IPS DF 6.9 (cell line): ENCODE measurements around the gene BCAM.
"Not testable (repeated sequence)": the region's sequence is repeated elsewhere in the genome, so short reads cannot be mapped to it uniquely, and the experiment has no call there.

Source experiments
- DNase-seq: peaks from one replicate; pipeline ENCODE4 v3.0.0-alpha.2; 2013; ENCODE audit warnings: low read depth, low spot score
- H3K27ac ChIP-seq: one replicate; pipeline ENCODE4 v1.5.1; 2013; ENCODE audit warnings: low read length, control low read depth
- H3K27me3 ChIP-seq: 2 replicates; pipeline ENCODE4 v1.6.1; 2013; ENCODE audit warnings: mild to moderate bottlenecking, low read length; ENCODE audit not compliant: control insufficient read depth, insufficient read depth
- H3K36me3 ChIP-seq: 2 replicates; pipeline ENCODE4 v1.6.1; 2013; ENCODE audit warnings: low read length; ENCODE audit not compliant: control insufficient read depth, insufficient read depth
- H3K4me1 ChIP-seq: 2 replicates; pipeline ENCODE4 v1.6.1; 2013; ENCODE audit warnings: low read length; ENCODE audit not compliant: control insufficient read depth, insufficient read depth
- H3K4me3 ChIP-seq: 2 replicates; pipeline ENCODE4 v1.5.1; 2013; ENCODE audit warnings: mild to moderate bottlenecking, low read length
- H3K9me3 ChIP-seq: 2 replicates; pipeline ENCODE4 v1.6.1; 2013; ENCODE audit warnings: low read length, inconsistent platforms; ENCODE audit not compliant: control insufficient read depth, insufficient read depth
- WGBS: extraction: QIAGEN DNeasy Blood & Tissue Kit; methylation state at CpG from one replicate; pipeline ENCODE4 v1.1.7; 2013; ENCODE audit warnings: mixed read lengths, missing lambda C conversion rate; ENCODE audit not compliant: insufficient read length, insufficient coverage; 5-methylcytosine and 5-hydroxymethylcytosine counted together

BCAM gene

DNA sequence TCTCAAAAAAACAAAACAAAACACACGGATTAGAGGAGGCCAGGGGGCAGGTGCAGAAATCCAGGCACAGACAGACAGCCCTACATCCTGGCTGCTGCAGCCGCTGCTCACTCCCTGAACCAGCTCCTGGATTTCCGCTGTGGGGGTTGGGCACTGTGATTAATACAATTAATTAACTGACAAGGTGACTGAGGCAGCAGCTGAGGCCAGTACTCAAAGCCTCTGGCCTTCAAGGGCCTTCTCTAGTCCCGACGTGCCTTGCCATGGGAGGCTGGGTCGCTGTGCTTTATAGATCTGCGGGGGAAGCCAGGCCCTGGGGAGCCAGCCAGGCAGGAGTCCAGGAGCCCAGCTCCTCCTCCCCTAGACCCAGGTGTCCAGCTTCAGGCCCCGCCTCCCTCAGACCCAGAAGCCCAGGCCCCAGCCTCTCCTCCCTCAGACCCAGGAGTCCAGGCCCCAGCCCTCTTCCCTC, 41.8 kb downstream of the BCAM start:
- no peaks in the 10 kb centered on the region for H3K27me3 ChIP-seq
- H3K9me3 ChIP-seq: no peaks in the 10 kb centered on the region
- no peak for DNase-seq
- peaks cover 6% of the 10 kb centered on the region for H3K4me1 ChIP-seq
- no peak overlapping the region for H3K27ac ChIP-seq
- H3K36me3 ChIP-seq: 0 out of 2 replicates have a peak, but pooled peaks cover 4% of the 10 kb centered on the region
- no peak overlapping the region for H3K4me3 ChIP-seq
- WGBS: no CpG with 5 or more reads among the region's 8 CpGs

DNA sequence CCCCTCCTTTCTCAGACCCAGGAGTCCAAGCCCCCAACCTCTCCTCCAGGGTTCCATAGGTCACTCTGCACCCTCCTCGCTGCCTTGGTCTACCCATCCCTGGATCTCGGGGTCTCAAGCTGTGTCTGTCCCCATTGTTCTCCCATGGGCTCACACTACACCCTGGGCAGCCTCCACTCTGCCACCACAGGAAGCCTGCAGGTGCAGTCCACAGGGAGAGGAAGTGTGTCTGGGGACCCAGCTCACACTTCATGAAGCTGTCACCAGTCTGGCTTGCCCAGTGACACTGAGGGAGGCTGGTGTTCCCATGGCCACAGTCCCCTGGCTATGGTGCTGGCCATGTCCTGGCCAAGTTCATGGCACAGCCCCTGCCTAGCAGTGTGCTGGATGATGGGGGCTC, 42.5 kb downstream of the BCAM start:
- DNase-seq: no peak
- no peak overlapping the region for H3K4me3 ChIP-seq
- no peak overlapping the region for H3K27ac ChIP-seq
- H3K9me3 ChIP-seq: no peaks in the 10 kb centered on the region
- H3K27me3 ChIP-seq: no peaks in the 10 kb centered on the region
- 0 out of 2 replicates have a peak, but pooled peaks cover 4% of the 10 kb centered on the region for H3K36me3 ChIP-seq
- no CpG with 5 or more reads among the region's 2 CpGs for WGBS
- H3K4me1 ChIP-seq: peaks cover 6% of the 10 kb centered on the region

DNA sequence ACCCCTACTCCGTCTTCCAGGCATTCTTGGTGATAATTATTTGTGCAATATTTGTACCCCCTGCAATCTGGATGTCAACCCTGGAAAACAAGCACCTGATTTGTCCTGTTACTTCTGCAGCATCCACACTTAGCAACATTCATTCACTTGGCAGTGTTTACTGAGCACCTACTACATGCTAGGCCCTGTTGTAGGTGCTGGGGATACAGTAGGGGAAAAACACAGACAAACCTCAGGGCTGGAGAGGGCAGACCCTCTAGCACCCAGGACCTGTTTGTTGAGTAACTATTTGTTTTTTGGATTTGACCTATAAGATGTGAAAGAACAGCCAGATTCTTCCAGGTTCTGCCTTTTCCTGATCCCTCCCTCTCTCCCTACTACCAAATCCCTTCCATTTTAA, 46.7 kb downstream of the BCAM start:
- WGBS: no CpG with 5 or more reads among the region's 1 CpG
- H3K27ac ChIP-seq: no peak overlapping the region
- no peak overlapping the region for H3K4me3 ChIP-seq
- H3K36me3 ChIP-seq: peaks cover 7% of the 10 kb centered on the region; the same call in 1 of the 2 replicates
- no peaks in the 10 kb centered on the region for H3K27me3 ChIP-seq
- peaks cover 2% of the 10 kb centered on the region for H3K4me1 ChIP-seq
- DNase-seq: no peak
- H3K9me3 ChIP-seq: no peaks in the 10 kb centered on the region

DNA sequence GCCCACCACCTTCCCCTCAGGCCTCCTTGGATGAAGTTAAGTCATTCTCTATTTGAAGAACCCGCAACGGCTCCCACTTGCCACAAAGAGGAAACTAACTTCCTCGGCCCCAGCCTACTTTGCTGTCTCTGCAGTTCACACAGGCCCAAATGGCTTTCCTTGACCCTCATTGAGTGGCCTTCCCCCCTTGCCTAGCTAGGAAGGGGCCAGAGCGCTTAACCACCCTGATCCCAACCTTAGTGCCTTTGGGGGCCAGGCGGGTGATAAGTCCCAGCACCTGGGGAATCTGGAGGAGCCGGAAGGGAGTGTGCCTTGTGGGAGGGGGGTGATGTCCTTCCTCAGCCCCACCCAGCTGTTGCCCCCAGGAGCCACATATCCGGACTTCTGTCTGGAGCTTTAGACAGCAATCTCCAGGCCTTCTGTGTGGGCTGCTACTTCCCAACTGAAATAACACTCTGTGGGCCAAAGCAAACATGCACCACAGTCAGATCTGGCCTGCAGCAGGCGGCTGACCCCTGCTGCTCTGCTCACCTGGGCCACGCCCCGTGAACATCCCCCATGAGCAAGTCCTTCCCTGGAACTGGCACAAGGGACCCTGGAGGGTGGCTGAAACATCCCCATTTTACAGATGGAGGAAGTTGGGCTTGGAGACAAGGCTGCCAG, 47.6 kb downstream of the BCAM start:
- Histone ChIP-seq H3K9me3 (no peaks in the 10 kb centered on the region), H3K36me3 (peaks cover 5% of the 10 kb centered on the region; the same call in 1 of the 2 replicates), H3K27ac (no peak overlapping the region), H3K27me3 (no peaks in the 10 kb centered on the region), H3K4me3 (no peak overlapping the region), H3K4me1 (no peaks in the 10 kb centered on the region; the same call in 1 of the 2 replicates)
- no peak for DNase-seq
- WGBS: no CpG with 5 or more reads among the region's 10 CpGs

DNA sequence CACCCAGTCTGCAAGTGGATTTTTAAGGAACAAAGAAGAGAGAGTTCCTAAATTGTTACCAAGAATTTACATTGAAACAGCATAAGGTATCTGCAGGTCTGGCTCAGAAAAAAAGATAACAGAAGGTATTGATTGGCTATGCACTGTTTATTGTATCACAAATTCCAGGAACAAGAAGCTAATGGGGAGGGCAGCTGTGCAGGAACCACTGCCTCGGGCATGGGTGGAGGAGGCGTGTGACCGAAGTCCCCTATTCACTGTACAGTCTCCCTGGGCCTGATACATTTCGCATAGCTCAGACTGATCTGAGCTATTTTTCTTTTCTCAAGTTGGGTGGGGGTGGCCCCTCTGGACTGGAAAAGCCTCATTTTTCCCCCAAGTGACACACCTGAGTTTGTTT, 48.9 kb downstream of the BCAM start:
- no peaks in the 10 kb centered on the region for H3K27me3 ChIP-seq
- peaks cover 3% of the 10 kb centered on the region; the same call in 1 of the 2 replicates for H3K36me3 ChIP-seq
- H3K9me3 ChIP-seq: no peaks in the 10 kb centered on the region
- H3K4me3 ChIP-seq: no peak overlapping the region
- H3K27ac ChIP-seq: no peak overlapping the region
- DNase-seq: no peak
- WGBS: no CpG with 5 or more reads among the region's 4 CpGs
- H3K4me1 ChIP-seq: no peaks in the 10 kb centered on the region

DNA sequence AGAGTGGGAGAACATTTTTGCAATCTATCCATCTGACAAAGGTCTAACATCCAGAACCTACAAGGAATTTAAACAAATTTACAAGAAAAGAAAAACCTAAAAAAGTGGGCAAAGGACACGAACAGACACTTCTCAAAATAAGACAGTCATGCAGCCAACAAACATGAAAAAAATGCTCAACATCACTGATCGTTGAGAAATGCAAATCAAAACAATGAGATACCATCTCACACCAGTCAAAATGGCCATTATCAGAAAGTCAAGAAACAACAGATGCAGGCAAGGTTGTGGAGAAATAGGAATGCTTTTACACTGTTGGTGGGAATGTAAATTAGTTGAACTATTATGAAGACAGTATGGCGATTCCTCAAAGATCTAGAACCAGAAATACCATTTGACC, 52.7 kb downstream of the BCAM start:
- H3K27me3 ChIP-seq, H3K36me3 ChIP-seq, DNase-seq, H3K9me3 ChIP-seq, H3K4me3 ChIP-seq, H3K4me1 ChIP-seq, H3K27ac ChIP-seq: not testable (repeated sequence)
- WGBS: no CpG with 5 or more reads among the region's 3 CpGs

DNA sequence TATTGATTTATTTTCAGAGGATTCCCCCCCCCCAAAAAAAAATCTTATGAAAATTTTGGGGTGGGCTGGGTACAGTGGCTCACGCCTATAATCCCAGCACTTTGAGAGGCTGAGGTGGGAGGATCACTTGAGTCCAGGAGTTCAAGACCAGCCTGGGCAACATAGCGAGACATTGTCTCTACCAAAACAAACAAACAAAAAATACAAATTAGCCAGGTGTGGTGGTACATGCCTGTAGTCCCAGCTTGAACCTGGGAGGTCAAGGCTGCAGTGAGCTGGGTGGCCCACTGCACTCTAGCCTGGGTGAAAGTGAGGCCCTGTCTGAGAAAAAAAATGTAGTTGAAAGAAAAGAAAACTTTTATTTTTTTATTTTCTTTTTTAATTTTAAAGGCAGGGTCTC, 55.1 kb downstream of the BCAM start:
- Histone ChIP-seq H3K27me3 (no peaks in the 10 kb centered on the region), H3K9me3 (no peaks in the 10 kb centered on the region), H3K4me1 (no peaks in the 10 kb centered on the region), H3K27ac (no peak overlapping the region), H3K4me3 (no peak overlapping the region), H3K36me3 (peaks cover 13% of the 10 kb centered on the region)
- WGBS: no CpG with 5 or more reads among the region's 2 CpGs
- no peak for DNase-seq

DNA sequence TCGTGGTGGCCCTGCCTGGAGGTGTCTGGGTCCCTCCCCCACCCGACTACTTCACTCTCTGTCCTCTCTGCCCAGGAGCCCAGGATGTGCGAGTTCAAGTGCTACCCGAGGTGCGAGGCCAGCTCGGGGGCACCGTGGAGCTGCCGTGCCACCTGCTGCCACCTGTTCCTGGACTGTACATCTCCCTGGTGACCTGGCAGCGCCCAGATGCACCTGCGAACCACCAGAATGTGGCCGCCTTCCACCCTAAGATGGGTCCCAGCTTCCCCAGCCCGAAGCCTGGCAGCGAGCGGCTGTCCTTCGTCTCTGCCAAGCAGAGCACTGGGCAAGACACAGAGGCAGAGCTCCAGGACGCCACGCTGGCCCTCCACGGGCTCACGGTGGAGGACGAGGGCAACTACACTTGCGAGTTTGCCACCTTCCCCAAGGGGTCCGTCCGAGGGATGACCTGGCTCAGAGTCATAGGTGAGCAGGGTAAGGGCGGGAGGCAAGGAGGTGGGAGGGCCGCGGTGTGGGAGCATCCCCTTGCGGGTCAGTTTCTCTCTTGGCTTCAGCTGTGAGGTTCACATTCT, 56.4 kb downstream of the BCAM start:
- no peaks in the 10 kb centered on the region for H3K27me3 ChIP-seq
- H3K36me3 ChIP-seq: peaks cover 10% of the 10 kb centered on the region
- no peaks in the 10 kb centered on the region for H3K4me1 ChIP-seq
- H3K4me3 ChIP-seq: no peak overlapping the region
- DNase-seq: no peak
- WGBS: no CpG with 5 or more reads among the region's 27 CpGs
- H3K27ac ChIP-seq: no peak overlapping the region
- H3K9me3 ChIP-seq: no peaks in the 10 kb centered on the region

DNA sequence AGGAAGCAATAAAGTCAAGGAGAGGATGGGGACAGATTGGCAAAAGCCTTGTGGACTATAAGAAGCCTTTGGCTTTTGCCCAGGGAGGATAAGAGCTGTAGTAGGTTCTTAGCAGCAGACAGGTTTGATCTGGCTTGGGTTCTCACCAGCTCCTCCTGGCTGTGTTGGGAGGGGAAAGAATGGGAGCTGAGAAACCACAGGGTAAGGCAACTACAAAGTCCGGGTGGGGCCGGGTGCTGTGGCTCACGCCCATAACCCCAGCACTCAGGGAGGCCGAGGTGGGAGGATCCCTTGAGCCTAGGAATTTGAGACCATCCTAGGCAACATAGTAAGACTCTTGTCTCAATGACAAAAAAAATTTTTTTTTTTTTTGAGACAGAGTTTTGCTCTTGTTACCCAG, 57.8 kb downstream of the BCAM start:
- no peaks in the 10 kb centered on the region for H3K9me3 ChIP-seq
- H3K27me3 ChIP-seq: no peaks in the 10 kb centered on the region
- DNase-seq: no peak
- peaks cover 11% of the 10 kb centered on the region for H3K36me3 ChIP-seq
- no peaks in the 10 kb centered on the region for H3K4me1 ChIP-seq
- H3K27ac ChIP-seq: no peak overlapping the region
- no CpG with 5 or more reads among the region's 4 CpGs for WGBS
- no peak overlapping the region for H3K4me3 ChIP-seq

DNA sequence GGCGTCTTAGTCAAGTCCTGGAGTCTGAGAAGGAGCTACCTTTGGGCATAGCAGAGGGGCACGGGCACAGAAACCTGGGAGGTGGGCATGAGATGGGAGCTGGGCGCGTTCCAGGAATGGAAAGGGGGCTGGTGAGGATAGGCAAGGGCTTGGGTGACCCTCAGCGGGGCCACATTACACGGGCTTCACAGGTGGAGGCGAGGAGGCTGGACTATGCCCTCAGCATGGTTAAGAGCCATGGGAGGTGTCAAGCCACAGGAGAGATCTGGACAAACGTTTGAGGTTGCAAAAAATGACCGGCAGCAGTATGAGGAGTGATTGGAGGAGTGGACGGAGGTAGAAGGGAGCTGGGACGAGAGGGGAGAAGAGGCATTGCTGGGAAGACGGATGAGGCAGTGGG, 58.7 kb downstream of the BCAM start:
- Histone ChIP-seq H3K27me3 (no peaks in the 10 kb centered on the region), H3K4me1 (no peaks in the 10 kb centered on the region), H3K4me3 (no peak overlapping the region), H3K27ac (no peak overlapping the region), H3K36me3 (peaks cover 17% of the 10 kb centered on the region), H3K9me3 (no peaks in the 10 kb centered on the region)
- DNase-seq: no peak
- no CpG with 5 or more reads among the region's 12 CpGs for WGBS
